Activated B cell treated with CpG ODN at 0.5 μM for 24 hours (primary cell): ENCODE measurements around the gene ANO9. TPM values are rescaled to one million over a fixed set of nuclear protein-coding genes. Genes with fewer than 3 reads are reported as not detected.
"Not testable (repeated sequence)": the region's sequence is repeated elsewhere in the genome, so short reads cannot be mapped to it uniquely, and the experiment has no call there.

Experiments used
- ATAC-seq: fragments of 200-7000 bp; cut with Tn5 transposase; one replicate; pipeline ENCODE4 v1.10.0; 2021; ENCODE audit warnings: low read depth, mild to moderate bottlenecking, moderate library complexity
- CTCF ChIA-PET: fragments of 350-600 bp; sonication (Branson Sonifier 250); formaldehyde crosslinking; loops from one replicate; lab custom pipeline; 2021; ENCODE audit warnings: antibody characterized with exemption; lab: Charles Lee
- POLR2A ChIA-PET: fragments of 350-600 bp; sonication (Branson Sonifier 250); formaldehyde crosslinking; loops from one replicate; lab custom pipeline; 2021; ENCODE audit warnings: antibody characterized with exemption; lab: Charles Lee
- DNase-seq: peaks from one replicate; pipeline ENCODE4 v3.0.0; 2022
- H3K27ac Mint-ChIP-seq: one replicate; pipeline ENCODE4 v1.8.0; 2020; ENCODE audit warnings: mixed read lengths
- H3K27me3 Mint-ChIP-seq: one replicate; pipeline ENCODE4 v1.8.0; 2021; ENCODE audit warnings: mixed read lengths
- H3K36me3 Mint-ChIP-seq: one replicate; pipeline ENCODE4 v1.8.0; 2021; ENCODE audit warnings: low read depth, mixed read lengths
- H3K4me1 Mint-ChIP-seq: one replicate; pipeline ENCODE4 v1.8.0; 2021; ENCODE audit warnings: mixed read lengths
- H3K4me3 Mint-ChIP-seq: one replicate; pipeline ENCODE4 v1.8.0; 2020; ENCODE audit warnings: mild to moderate bottlenecking, mixed read lengths
- H3K9me3 Mint-ChIP-seq: one replicate; pipeline ENCODE4 v1.8.0; 2020; ENCODE audit warnings: mixed read lengths
- CTCF ChIP-seq: fragments of 200-600 bp; IDR thresholded peaks from one replicate; pipeline ENCODE4 v1.8.0; 2022; ENCODE audit warnings: antibody characterized with exemption, mild to moderate bottlenecking
- intact Hi-C: fragments of 100-400 bp; cut with micrococcal nuclease; formaldehyde crosslinking; loops from one replicate; pipeline ENCODE4 v1.15.1; 2024
- total RNA-seq: library from RNA; stranded (reverse); gene quantifications from 2 replicates; pipeline ENCODE4 v1.2.3, GENCODE V29; 2022

Gene ANO9
- total RNA-seq, 1 donor from 2014 or later, result 46.1 TPM

- ATAC-seq (no peak), DNase-seq (no peak)
- TF ChIP-seq CTCF, result no peak
- no peaks in the 10 kb centered on the region for H3K36me3 Mint-ChIP-seq
- no peaks in the 10 kb centered on the region for H3K9me3 Mint-ChIP-seq
- no peak overlapping the region for H3K4me3 Mint-ChIP-seq
- intact Hi-C loops, result no loop called here
- CTCF ChIA-PET, result no interaction called here
- POLR2A ChIA-PET, result no interaction called here
- H3K27ac Mint-ChIP-seq, result no peak overlapping the region
- peaks cover 3% of the 10 kb centered on the region for H3K27me3 Mint-ChIP-seq
- H3K4me1 Mint-ChIP-seq, result peaks cover 3% of the 10 kb centered on the region
These were observed 37.9 kb downstream of the ANO9 start for GRCh38 chr11:403761-404431.

- intact Hi-C loops, result no loop called here
- Mint-ChIP-seq H3K36me3 (no peaks in the 10 kb centered on the region), H3K9me3 (no peaks in the 10 kb centered on the region), H3K4me1 (peaks cover 3% of the 10 kb centered on the region), H3K4me3 (no peak overlapping the region), H3K27me3 (peaks cover 3% of the 10 kb centered on the region), H3K27ac (no peak overlapping the region)
- no peak for TF ChIP-seq CTCF
- CTCF ChIA-PET, result no interaction called here
- ATAC-seq (no peak), DNase-seq (no peak)
- POLR2A ChIA-PET, result no interaction called here
These were observed 38.6 kb downstream of the ANO9 start for GRCh38 chr11:403021-403760.

- H3K36me3 Mint-ChIP-seq, H3K27ac Mint-ChIP-seq, H3K4me3 Mint-ChIP-seq, H3K27me3 Mint-ChIP-seq, H3K9me3 Mint-ChIP-seq, DNase-seq, ATAC-seq, CTCF ChIA-PET, intact Hi-C loops, H3K4me1 Mint-ChIP-seq, POLR2A ChIA-PET: not testable (repeated sequence)
These were observed 40.6 kb downstream of the ANO9 start for GRCh38 chr11:401196-401595.

GRCh38 chr11:400241-400689 is 41.5 kb downstream of the ANO9 start:
- H3K9me3 Mint-ChIP-seq, result no peaks in the 10 kb centered on the region
- H3K4me3 Mint-ChIP-seq, result no peak overlapping the region
- TF ChIP-seq CTCF, result no peak
- no peak for ATAC-seq
- DNase-seq, result no peak
- no peaks in the 10 kb centered on the region for H3K36me3 Mint-ChIP-seq
- H3K4me1 Mint-ChIP-seq, result peaks cover under 1% of the 10 kb centered on the region
- ChIA-PET CTCF (no interaction called here), POLR2A (no interaction called here)
- intact Hi-C loops, result no loop called here
- H3K27ac Mint-ChIP-seq, result no peak overlapping the region
- peaks cover 3% of the 10 kb centered on the region for H3K27me3 Mint-ChIP-seq

GRCh38 chr11:399731-400211 is 42.0 kb downstream of the ANO9 start:
- intact Hi-C loops, result no loop called here
- H3K9me3 Mint-ChIP-seq, result no peaks in the 10 kb centered on the region
- peaks cover 3% of the 10 kb centered on the region for H3K27me3 Mint-ChIP-seq
- no peak overlapping the region for H3K4me3 Mint-ChIP-seq
- no peak for TF ChIP-seq CTCF
- ChIA-PET POLR2A (no interaction called here), CTCF (no interaction called here)
- DNase-seq (no peak), ATAC-seq (no peak)
- H3K4me1 Mint-ChIP-seq, result no peaks in the 10 kb centered on the region
- H3K36me3 Mint-ChIP-seq, result no peaks in the 10 kb centered on the region
- no peak overlapping the region for H3K27ac Mint-ChIP-seq
